Osteoblast (primary cell): ENCODE measurements around the gene ASCC2. TPM values are rescaled to one million over a fixed set of nuclear protein-coding genes. Genes with fewer than 3 reads are reported as not detected.
A peak's percentile ranks its signal among the peaks of the same experiment; 100 is the strongest.

Experiments used
- DNase-seq: peaks from one replicate; pipeline ENCODE4 v3.0.0; 2011; ENCODE audit warnings: low spot score, mixed read lengths; ENCODE audit not compliant: insufficient read length; ENCODE audit errors: missing footprints
- H2AFZ ChIP-seq: 2 replicates; pipeline ENCODE4 v1.6.0; 2011; ENCODE audit warnings: mild to moderate bottlenecking, low read length
- H3K27ac ChIP-seq: 2 replicates; pipeline ENCODE4 v1.5.1; 2011; ENCODE audit warnings: mild to moderate bottlenecking, low read depth, low read length, moderate library complexity
- H3K27me3 ChIP-seq: 2 replicates; pipeline ENCODE4 v1.6.0; 2012; ENCODE audit warnings: mild to moderate bottlenecking, control low read depth, inconsistent platforms, low read length, moderate library complexity; ENCODE audit not compliant: insufficient read depth
- H3K36me3 ChIP-seq: 2 replicates; pipeline ENCODE4 v1.5.1; 2011; ENCODE audit warnings: mild to moderate bottlenecking, low read length, control low read depth, moderate library complexity; ENCODE audit not compliant: insufficient read depth
- H3K4me1 ChIP-seq: 2 replicates; pipeline ENCODE4 v1.5.1; 2011; ENCODE audit warnings: mild to moderate bottlenecking, low read length, control low read depth, moderate library complexity; ENCODE audit not compliant: insufficient read depth
- H3K4me2 ChIP-seq: 2 replicates; pipeline ENCODE4 v1.6.0; 2011; ENCODE audit warnings: mild to moderate bottlenecking, low read length; ENCODE audit not compliant: insufficient read depth
- H3K4me3 ChIP-seq: fragments of 200-600 bp; sonication (generic); 3 replicates; pipeline ENCODE4 v1.5.1; 2012; ENCODE audit warnings: mild to moderate bottlenecking, low read length, inconsistent platforms; ENCODE audit not compliant: insufficient read depth
- H3K79me2 ChIP-seq: 2 replicates; pipeline ENCODE4 v1.6.0; 2012; ENCODE audit warnings: mild to moderate bottlenecking, low read length, control low read depth, inconsistent platforms; ENCODE audit not compliant: insufficient read depth
- H3K9me3 ChIP-seq: 2 replicates; pipeline ENCODE4 v1.5.1; 2011; ENCODE audit warnings: low read depth, low read length, control low read depth
- H4K20me1 ChIP-seq: 2 replicates; pipeline ENCODE4 v1.6.0; 2012; ENCODE audit warnings: mild to moderate bottlenecking, low read length, control low read depth; ENCODE audit not compliant: insufficient read depth
- CTCF ChIP-seq: IDR thresholded peaks from 2 replicates; pipeline ENCODE4 v1.5.1; 2011; ENCODE audit warnings: mild to moderate bottlenecking, low read depth, low read length, moderate library complexity; ENCODE audit errors: extremely low read depth
- total RNA-seq: library from RNA; depleted of rRNA; stranded (reverse); fragments of >200 nt; gene quantifications from 2 replicates; pipeline ENCODE4 v1.2.3, GENCODE V29; 2012

The ASCC2 gene
- total RNA-seq, 1 donor, result 21.0 TPM

DNA sequence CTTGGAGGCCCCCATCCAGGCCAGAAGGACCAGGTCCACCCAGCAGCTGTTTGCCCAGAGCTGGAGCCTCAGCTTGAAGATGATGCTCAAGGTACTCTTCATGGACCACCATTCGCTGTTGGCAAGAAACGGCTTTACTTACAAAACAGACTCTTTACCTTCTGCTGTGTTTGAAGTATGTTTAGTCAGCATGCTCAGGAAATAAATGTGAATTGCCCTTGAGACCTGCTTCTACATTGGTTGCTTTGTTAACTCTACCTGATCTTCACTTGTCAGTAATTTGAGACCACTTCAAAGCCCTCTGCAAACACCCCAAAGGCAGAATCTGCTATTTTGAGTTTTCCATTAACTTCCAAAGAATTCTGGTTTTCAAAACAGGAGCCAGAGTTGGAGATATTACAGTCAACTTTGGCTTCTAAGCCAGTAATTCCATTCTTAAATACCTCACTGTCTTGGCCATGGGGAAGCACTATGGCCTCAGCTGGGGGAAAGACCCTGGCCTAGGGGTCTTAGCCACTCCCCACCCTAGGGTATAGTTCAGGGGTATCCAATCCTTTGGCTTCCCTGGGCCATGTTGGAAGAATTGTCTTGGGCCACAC is 68.3 kb downstream of the ASCC2 start:
- no peak overlapping the region for H3K4me3 ChIP-seq
- peaks cover 20% of the 10 kb centered on the region for H3K36me3 ChIP-seq
- no peak for TF ChIP-seq CTCF
- H4K20me1 ChIP-seq, result peaks cover 5% of the 10 kb centered on the region
- no peak overlapping the region for H3K27ac ChIP-seq
- peaks cover 23% of the 10 kb centered on the region for H3K4me1 ChIP-seq
- peak; percentile 51 for DNase-seq
- H3K79me2 ChIP-seq, result peaks cover 39% of the 10 kb centered on the region
- no peaks in the 10 kb centered on the region for H3K9me3 ChIP-seq
- no peaks in the 10 kb centered on the region for H3K27me3 ChIP-seq
- no peak overlapping the region for H2AFZ ChIP-seq
- no peak overlapping the region for H3K4me2 ChIP-seq

DNA sequence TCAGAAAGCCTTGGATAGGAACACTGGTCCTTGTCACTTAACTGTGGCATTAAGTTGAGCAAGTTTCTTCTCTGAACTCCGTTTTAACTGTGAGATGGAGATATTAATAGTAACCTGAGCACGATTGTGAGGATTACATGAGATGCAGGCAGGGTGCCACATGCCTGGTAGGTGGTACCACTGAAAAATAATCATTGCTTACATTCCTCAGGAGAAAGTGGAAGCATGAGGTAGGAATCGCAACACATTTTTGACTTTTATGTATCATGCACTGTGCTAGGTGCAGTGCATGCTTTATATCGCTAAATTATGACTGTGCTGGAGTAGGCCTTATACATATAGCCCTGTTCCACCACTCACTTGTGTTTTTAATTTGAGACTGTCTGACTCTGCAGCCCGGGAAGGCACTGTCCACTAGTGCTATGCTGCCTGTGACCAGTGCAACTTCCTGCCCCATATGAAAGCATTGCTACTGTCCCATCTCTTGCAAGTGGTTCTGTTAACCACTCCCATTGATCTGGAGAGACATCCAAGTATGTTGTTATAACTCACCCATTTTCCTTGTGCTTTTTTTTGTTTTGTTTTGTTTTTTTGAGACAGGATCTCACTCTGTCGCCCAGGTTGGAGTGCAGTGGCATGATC is 69.9 kb downstream of the ASCC2 start:
- Histone ChIP-seq H4K20me1 (peaks cover 5% of the 10 kb centered on the region), H3K9me3 (no peaks in the 10 kb centered on the region), H3K4me2 (peak overlapping the region; percentile 85), H3K27ac (peak overlapping the region; percentile 80), H3K36me3 (peaks cover 20% of the 10 kb centered on the region), H3K27me3 (no peaks in the 10 kb centered on the region), H2AFZ (peak overlapping the region; percentile 98), H3K4me1 (peaks cover 19% of the 10 kb centered on the region), H3K4me3 (peak overlapping the region; percentile 81), H3K79me2 (peaks cover 45% of the 10 kb centered on the region)
- TF ChIP-seq CTCF, result no peak
- DNase-seq, result peak; percentile 41

DNA sequence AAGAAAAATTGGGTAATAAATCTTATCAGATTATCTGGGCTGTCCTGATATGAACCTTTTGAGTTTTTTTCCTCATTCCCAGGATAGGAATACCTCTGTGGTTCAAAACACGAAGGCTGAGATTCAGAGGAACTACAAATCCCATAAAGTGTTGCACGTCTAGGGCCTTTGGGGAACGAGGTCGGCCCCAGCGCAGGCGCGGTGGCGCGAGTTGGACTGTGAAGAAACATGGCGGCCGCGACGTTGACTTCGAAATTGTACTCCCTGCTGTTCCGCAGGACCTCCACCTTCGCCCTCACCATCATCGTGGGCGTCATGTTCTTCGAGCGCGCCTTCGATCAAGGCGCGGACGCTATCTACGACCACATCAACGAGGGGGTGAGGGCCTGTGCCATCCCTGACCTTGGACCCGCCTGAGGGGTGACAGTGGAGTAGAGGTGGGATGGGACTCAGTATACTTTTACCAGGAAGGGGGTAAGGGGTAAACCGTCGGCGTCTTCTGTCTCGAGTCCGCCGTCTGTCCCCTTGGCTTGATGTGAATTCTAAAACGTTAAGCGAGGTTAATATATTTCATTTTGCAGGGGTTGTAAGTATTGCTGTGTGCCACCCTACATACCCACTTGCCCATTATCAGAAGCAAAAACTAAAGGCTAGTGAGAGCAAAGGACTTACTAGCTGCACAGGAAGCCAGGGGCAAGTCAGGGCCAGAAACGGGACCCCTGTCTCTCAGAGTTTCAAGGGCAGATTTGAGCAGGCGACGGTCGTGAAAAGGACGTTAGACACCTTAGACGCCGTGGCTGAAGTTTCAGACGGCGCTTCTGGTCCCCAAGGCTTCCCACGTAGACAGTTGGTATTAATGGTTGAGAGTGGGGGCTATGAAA is 70.7 kb downstream of the ASCC2 start, which contains the start of gene UQCR10:
Gene UQCR10, plus strand, starts transcription at position 199 of the 881 bp plus-strand sequence. Its CDS starts 30 bp downstream, at position 229.
- TF ChIP-seq CTCF, result no peak
- H3K27me3 ChIP-seq, result no peaks in the 10 kb centered on the region

More for the DNA sequence above, 70.7 kb downstream of the ASCC2 start, which contains the start of gene UQCR10:
- H3K27ac ChIP-seq, result peak within 1 kb of the TSS; percentile 80
- DNase-seq, result peak; percentile 97
- peaks cover 45% of the 10 kb centered on the region for H3K79me2 ChIP-seq
- H3K4me3 ChIP-seq, result peak within 1 kb of the TSS; percentile 81
- H3K4me1 ChIP-seq, result peaks cover 16% of the 10 kb centered on the region
- peak within 1 kb of the TSS; percentile 98 for H2AFZ ChIP-seq
- H4K20me1 ChIP-seq, result peaks cover 5% of the 10 kb centered on the region
- H3K4me2 ChIP-seq, result peak within 1 kb of the TSS; percentile 85
- H3K36me3 ChIP-seq, result peaks cover 20% of the 10 kb centered on the region
- H3K9me3 ChIP-seq, result no peaks in the 10 kb centered on the region
